HepG2 (cell line): ENCODE data around the gene PTPN14. TPM values are rescaled to one million over a fixed set of nuclear protein-coding genes. Genes with fewer than 3 reads are reported as not detected.
A peak's percentile ranks its signal among the peaks of the same experiment; 100 is the strongest.

ENCODE experiments used
- AKAP8 ChIP-seq: sonication (generic); formaldehyde crosslinking; IDR thresholded peaks from 2 replicates; pipeline ENCODE4 v1.5.1; 2020; ENCODE audit warnings: mild to moderate bottlenecking, missing genetic modification reagents
- CEBPG ChIP-seq: IDR thresholded peaks from 2 replicates; pipeline ENCODE4 v1.6.1; 2016
- GTF3A ChIP-seq: sonication (generic); formaldehyde crosslinking; conservative IDR thresholded peaks from 2 replicates; pipeline ENCODE4 v1.4.0; 2020; ENCODE audit warnings: mild to moderate bottlenecking, missing genetic modification reagents
- IRF9 ChIP-seq: sonication (generic); formaldehyde crosslinking; IDR thresholded peaks from 2 replicates; pipeline ENCODE4 v1.8.0; 2022; ENCODE audit warnings: missing genetic modification reagents, mild to moderate bottlenecking, borderline replicate concordance
- KMT2B ChIP-seq: IDR thresholded peaks from 2 replicates; pipeline ENCODE4 v1.6.1; 2016; ENCODE audit warnings: missing genetic modification reagents, missing compliant biosample characterization
- MED1 ChIP-seq: sonication (generic); formaldehyde crosslinking; IDR thresholded peaks from 2 replicates; pipeline ENCODE4 v1.4.0; 2020; ENCODE audit warnings: missing genetic modification reagents
- PITX1 ChIP-seq: sonication (generic); formaldehyde crosslinking; IDR thresholded peaks from 2 replicates; pipeline ENCODE4 v1.5.1; 2020; ENCODE audit warnings: mild to moderate bottlenecking, missing genetic modification reagents
- PLRG1 ChIP-seq: fragments of 450-650 bp; conservative IDR thresholded peaks from 2 replicates; pipeline ENCODE4 v1.6.1; 2016
- SP140L ChIP-seq: sonication (generic); formaldehyde crosslinking; IDR thresholded peaks from 2 replicates; pipeline ENCODE4 v1.4.0; 2020; ENCODE audit warnings: missing genetic modification reagents, borderline replicate concordance
- ZFP36 ChIP-seq: fragments of 150-350 bp; IDR thresholded peaks from 2 replicates; pipeline ENCODE4 v1.6.1; 2018; ENCODE audit warnings: borderline replicate concordance, low read length, low read depth; ENCODE audit not compliant: partially characterized antibody
- ZFP82 ChIP-seq: sonication (generic); formaldehyde crosslinking; IDR thresholded peaks from 2 replicates; pipeline ENCODE4 v1.5.1; 2020; ENCODE audit warnings: mild to moderate bottlenecking, missing genetic modification reagents, borderline replicate concordance
- ZFX ChIP-seq: sonication (generic); formaldehyde crosslinking; IDR thresholded peaks from 2 replicates; pipeline ENCODE4 v1.4.0; 2020; ENCODE audit warnings: mild to moderate bottlenecking, low read depth, missing genetic modification reagents, moderate library complexity
- ZHX1 ChIP-seq: sonication (generic); formaldehyde crosslinking; IDR thresholded peaks from 2 replicates; pipeline ENCODE4 v1.8.1; 2022; ENCODE audit warnings: low read depth, mild to moderate bottlenecking, missing genetic modification reagents
- ZNF124 ChIP-seq: sonication (generic); formaldehyde crosslinking; IDR thresholded peaks from 2 replicates; pipeline ENCODE4 v1.4.0; 2020; ENCODE audit warnings: missing genetic modification reagents
- ZNF263 ChIP-seq: sonication (generic); formaldehyde crosslinking; IDR thresholded peaks from 2 replicates; pipeline ENCODE4 v1.4.0; 2020; ENCODE audit warnings: missing genetic modification reagents
- ZNF281 ChIP-seq: sonication (generic); formaldehyde crosslinking; IDR thresholded peaks from 2 replicates; pipeline ENCODE4 v1.4.0; 2020; ENCODE audit warnings: missing genetic modification reagents, borderline replicate concordance
- ZNF550 ChIP-seq: sonication (generic); formaldehyde crosslinking; IDR thresholded peaks from 2 replicates; pipeline ENCODE4 v1.4.0; 2020; ENCODE audit warnings: mild to moderate bottlenecking, missing genetic modification reagents, borderline replicate concordance
- ZNF788 ChIP-seq: sonication (generic); formaldehyde crosslinking; IDR thresholded peaks from 2 replicates; pipeline ENCODE4 v1.5.0; 2020; ENCODE audit warnings: mild to moderate bottlenecking, missing genetic modification reagents, borderline replicate concordance
- polyA plus RNA-seq, 8 experiments: library from polyadenylated mRNA; depleted of rRNA in 3 of 8; stranded (reverse) in 7 of 8; unstranded in 1 of 8; fragments of >200 nt; fragmentation: Illumina TruSeq in 4 of 8; extraction: Trizol in 4 of 8; gene quantifications; 2 replicates each; pipeline versions ENCODE4 v1.2.1 to v1.2.3, GENCODE V29; 2011 to 2016; ENCODE audit warnings: low read depth in 4 of 8, missing spikeins in 1 of 8, mixed read lengths in 1 of 8; ENCODE audit not compliant: insufficient read depth in 1 of 8
- total RNA-seq, 5 experiments: library from RNA; depleted of rRNA; stranded (reverse); fragments of >200 nt; fragmentation: Illumina TruSeq; extraction: Trizol; gene quantifications; 2 replicates each; pipeline ENCODE4 v1.2.3, GENCODE V29; 2016; ENCODE audit warnings: low read depth in 1 of 5
- TF ChIP-seq, protein P1 (sequence below): sonication (generic); formaldehyde crosslinking; IDR thresholded peaks from 2 replicates; pipeline ENCODE4 v1.5.1; 2020; ENCODE audit warnings: mild to moderate bottlenecking, missing genetic modification reagents, moderate library complexity
- TF ChIP-seq, protein P2 (sequence below): IDR thresholded peaks from 2 replicates; pipeline ENCODE4 v1.6.1; 2018; ENCODE audit warnings: missing genetic modification reagents

PTPN14 gene
- total and polyA plus RNA-seq, 2 of the 13 experiments (the other 11 are each of a cell fraction or from before 2014, with no cell fraction given), result 3.9 to 4.7 TPM

- TF ChIP-seq AKAP8 (CRISPR knock-in tag), result 0 out of 2 replicates have a peak, but pooled peaks have one; percentile 16
- 0 out of 2 replicates have a peak, but pooled peaks have one; percentile 0 for TF ChIP-seq ZFP82
- TF ChIP-seq ZHX1 (CRISPR knock-in tag), result 0 out of 2 replicates have a peak, but pooled peaks have one; percentile 16
- no peak for TF ChIP-seq GTF3A
- no peak for TF ChIP-seq ZNF263
- no peak for TF ChIP-seq ZNF124 (CRISPR knock-in tag)
- TF ChIP-seq PITX1 (CRISPR knock-in tag), result no peak
- TF ChIP-seq PLRG1, result no peak
- TF ChIP-seq KMT2B (CRISPR knock-in tag), result no peak
- no peak for TF ChIP-seq IRF9 (CRISPR knock-in tag)
- TF ChIP-seq ZFX, result no peak
- TF ChIP-seq, protein P1, sequence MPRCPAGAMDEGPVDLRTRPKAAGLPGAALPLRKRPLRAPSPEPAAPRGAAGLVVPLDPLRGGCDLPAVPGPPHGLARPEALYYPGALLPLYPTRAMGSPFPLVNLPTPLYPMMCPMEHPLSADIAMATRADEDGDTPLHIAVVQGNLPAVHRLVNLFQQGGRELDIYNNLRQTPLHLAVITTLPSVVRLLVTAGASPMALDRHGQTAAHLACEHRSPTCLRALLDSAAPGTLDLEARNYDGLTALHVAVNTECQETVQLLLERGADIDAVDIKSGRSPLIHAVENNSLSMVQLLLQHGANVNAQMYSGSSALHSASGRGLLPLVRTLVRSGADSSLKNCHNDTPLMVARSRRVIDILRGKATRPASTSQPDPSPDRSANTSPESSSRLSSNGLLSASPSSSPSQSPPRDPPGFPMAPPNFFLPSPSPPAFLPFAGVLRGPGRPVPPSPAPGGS, result no peak
- no peak for TF ChIP-seq MED1
- no peak for TF ChIP-seq ZNF788 (CRISPR knock-in tag)
- TF ChIP-seq SP140L, result no peak
- no peak for TF ChIP-seq CEBPG (CRISPR knock-in tag)
- TF ChIP-seq ZNF550 (CRISPR knock-in tag), result no peak
- TF ChIP-seq, protein P2, sequence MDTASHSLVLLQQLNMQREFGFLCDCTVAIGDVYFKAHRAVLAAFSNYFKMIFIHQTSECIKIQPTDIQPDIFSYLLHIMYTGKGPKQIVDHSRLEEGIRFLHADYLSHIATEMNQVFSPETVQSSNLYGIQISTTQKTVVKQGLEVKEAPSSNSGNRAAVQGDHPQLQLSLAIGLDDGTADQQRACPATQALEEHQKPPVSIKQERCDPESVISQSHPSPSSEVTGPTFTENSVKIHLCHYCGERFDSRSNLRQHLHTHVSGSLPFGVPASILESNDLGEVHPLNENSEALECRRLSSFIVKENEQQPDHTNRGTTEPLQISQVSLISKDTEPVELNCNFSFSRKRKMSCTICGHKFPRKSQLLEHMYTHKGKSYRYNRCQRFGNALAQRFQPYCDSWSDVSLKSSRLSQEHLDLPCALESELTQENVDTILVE, result no peak
- TF ChIP-seq ZNF281 (CRISPR knock-in tag), result no peak
- no peak for TF ChIP-seq ZFP36
These were observed 1.2 kb downstream of the PTPN14 start (continued) for GRCh38 chr1:214550013-214550856.
